Ureter (tissue), 1 donor: ENCODE data around the gene CAMK2B. TPM values are rescaled to one million over a fixed set of nuclear protein-coding genes. Genes with fewer than 3 reads are reported as not detected.

Source experiments
- DNase-seq: peaks from one replicate; pipeline ENCODE4 v3.0.0-alpha.2; 2020; ENCODE audit warnings: low spot score
- total RNA-seq: library from RNA; stranded (reverse); gene quantifications from one replicate; pipeline ENCODE4 v1.2.4, GENCODE V29; 2023
- donor health status: DM: yes; HTN: yes; CAD: no.

CAMK2B gene
- total RNA-seq, 1 donor from 2014 or later = not detected

DNA sequence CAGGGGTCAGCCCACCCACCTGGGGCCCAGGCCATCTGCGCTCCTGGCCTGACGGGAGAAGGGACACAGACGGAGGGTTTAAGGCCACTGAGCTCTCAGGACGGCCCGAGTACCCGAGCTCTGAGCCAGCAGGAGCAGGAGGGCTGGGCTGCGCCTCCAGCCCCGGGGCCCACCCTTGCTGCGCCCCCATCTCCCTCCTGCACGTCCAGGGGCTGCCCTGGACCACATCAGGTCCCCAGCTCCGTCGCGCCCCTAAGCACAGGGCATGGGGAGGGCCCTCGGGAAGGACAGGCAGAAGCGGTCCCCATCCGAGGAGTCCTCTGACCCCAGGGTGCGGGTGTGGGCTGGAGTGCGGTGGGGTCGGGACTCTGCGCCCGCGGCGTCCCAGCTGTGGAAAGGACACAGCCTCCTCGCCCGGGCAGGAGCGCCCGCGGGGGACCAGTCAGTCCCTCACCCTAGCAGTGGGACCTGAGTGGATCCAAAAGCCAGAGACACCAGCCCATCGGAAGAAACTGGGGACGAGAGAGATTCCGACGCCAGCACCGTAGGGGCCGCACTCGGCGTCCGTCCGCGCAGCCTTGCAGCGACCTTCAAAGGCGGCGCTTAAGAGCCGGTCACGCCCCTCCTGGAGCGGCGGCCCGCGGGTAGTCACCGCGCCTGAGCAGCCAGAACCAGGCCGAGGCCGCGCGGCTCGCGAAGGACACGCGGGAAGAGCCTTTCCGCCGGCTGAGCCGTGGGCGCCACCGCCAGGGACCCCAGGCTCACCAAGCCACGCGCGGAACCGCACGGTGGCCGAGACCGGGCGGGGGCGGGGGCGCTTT, 15.9 kb downstream of the CAMK2B start:
- DNase-seq = peak; percentile 53

DNA sequence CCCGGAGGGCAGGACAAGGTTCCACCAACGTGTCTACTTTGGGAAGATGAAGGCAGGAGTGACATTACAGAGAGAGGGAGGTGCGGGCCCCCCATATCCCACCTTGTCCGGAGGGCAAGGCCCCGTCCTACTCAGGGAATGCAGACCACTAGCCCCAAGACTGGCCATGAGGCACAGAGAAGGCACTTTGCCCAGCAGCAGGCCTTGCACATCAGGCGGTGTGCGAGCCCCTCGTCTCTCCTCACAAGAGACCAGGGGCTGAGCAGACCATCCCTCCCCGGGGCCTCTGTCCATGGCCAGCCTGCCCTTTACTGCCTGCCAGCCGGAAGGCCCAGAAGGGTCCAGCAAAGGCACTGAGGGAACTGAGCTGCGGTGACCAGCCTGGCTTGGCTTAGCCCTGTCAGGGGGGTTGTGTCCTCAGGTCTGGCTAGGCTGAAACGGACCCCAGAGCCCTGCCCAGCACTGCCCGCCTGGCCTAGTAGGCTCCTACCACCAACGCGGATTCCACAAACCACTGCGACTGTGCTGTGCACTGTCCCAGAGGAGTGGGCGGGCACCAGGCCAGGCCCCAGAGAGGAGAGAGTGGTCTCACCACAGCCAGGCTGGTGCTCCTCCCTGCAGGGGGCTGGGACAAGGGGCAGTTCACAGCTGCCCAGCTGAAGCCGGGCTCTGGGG, 16.7 kb downstream of the CAMK2B start:
- DNase-seq = peak; percentile 36

DNA sequence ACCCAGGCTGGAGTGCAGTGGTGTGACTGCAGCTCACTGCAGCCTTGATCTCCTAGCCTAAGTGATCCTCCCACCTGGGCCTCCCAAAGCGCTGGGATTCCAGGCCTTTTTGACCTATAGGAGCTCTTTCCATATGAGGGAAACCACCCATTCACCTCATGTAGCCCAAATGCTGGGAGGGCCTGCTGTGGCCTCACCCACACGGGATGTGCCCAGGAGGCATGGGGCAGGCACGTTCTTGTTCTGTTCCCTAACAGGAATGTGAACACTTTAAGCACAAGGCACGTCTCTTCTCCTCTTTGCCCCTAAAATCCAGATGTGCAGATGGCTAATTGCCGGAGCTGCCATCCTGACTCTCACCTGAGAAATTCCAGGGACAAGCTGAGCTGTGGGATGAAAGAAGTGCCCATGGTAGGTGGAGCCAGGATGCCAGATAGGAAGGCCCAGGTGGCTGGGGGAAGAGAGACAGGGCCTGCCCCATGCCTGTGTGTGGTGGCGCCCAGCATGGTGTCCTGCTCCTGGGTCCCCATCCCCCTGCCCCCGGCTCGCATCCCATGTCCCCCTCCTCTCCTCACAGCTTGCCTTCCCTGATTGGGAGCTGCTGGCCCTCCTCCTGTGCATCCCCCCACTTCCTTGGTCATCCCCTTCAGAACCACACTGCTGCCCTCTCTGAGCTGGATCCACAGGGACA, 17.3 kb downstream of the CAMK2B start:
- peak; percentile 42 for DNase-seq

DNA sequence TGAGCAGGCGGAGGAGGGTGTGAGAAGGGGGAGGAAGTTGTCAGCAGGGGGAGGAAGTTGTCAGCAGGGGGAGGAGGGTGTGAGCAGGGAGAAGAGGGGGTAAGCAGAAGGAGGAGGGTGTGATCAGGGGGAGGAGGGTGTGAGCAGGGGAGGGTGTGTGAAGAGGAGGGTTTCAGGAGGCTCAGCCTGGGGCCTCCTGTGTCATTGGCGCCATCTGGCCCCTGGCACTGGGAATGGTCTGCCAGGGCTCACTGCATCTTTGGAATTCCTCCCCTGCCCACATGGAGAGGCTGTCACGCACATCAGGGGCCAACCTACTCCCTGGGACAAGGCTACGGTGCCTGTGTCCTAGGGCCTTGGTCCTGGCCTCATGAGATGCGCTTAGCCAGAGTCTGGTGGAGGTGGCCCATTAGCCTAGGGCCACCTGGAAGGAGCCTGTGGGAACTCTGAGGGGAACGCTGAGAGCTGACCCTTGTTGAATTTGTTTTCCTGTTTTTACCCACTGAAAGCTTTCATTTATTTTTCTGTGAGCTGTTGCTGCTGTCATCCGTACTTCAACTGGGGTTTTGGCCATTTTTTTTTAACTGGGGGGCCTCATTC, 18.0 kb downstream of the CAMK2B start:
- peak; percentile 41 for DNase-seq

DNA sequence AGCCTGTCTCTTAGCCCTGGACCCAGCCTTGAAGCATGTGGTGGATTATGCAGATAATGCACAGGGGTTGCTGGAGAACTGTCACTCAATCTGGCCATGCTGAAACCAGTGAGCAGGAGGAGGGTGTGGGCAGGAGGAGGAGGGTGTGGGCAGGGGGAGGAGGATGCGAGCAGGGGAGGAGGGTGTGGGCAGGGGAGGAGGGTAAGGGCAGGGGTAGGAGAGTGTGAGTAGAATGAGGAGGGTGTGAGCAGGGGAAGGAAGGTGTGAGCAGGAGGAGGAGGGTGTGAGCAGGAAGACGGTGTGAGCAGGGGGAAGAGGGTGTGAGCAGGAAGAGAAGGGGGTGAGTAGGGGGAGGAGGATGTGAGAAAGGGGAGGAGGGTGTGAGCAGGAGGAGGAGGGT, 18.8 kb downstream of the CAMK2B start:
- peak; percentile 34 for DNase-seq

DNA sequence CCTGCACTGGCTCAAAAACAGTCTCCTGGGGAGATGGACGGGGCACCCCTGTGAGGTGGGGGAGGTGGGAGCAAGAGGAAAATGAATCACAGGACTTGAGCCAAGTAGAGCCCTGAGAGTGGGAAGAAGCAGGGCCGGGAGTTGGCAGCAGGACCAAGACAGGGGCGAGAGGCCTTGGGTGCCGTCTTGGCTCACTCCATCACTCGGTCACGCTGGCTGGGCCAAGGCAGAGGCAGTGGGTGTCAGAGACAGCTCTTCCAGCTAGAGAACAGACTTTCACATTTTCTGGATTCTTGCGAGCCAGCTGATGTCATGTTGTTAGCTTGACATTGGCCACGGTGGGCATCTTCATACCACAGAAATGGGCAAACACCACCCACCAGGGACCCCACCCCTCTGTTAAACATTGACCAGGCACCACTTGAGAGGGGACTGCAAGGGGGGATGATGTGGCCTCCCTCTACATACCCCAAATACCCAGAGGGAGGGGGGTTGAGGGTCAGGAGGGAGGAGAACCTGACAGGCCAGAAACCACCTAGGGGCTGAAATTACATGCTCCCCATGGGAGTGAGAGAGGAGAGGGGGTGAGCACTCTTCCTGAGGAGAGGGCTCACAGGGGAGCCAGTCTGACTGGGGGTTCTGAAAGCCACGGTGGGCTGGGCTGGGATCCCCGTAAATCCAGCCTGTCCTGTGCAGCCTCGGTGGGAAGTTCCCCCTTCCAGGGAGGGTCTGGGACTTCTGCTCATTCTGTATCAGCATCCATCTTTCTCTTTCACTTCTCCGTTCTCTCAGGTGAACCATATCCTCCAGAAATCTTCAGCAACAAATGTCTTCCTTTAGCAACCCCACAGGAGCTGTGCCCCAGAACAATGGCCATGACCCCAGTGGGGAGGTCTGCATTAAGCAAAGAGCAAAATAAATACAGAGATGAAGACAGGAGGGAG, 19.6 kb downstream of the CAMK2B start:
- peak; percentile 30 for DNase-seq

DNA sequence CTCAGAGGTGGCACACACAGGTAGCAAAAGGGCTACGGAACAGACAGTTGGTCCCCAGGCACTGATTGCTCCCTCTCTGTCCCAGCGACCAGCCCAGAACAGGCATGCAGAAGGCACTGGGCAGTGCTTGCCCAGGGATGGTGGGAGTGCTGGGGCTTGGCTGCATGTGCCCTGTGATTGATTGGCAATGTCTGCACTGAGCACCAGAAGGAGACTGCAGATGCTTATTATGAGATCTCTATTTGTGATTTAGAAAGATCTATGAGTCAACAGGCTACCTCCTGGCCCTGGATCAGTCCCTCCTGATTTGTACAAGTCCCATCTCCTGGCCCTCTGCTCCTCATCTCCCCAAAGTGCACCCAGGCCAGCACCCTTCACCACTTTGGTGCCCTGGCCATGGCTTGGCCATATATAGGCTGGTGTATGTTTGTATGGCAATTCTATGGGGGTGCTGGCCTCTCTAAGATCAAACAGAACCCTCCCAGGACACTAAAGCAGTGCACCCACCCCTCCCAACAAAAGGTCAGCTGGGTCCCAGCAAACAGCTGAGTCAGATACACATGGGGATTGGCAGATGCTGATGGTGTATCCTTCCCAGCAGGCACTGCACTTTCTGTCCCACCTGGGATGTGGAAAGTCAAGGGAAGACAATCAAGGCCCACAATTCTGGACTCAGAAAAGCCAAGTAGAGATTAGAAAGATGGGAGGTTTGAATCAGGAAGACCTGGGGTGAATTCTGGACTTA, 30.9 kb downstream of the CAMK2B start:
- DNase-seq = peak; percentile 25

DNA sequence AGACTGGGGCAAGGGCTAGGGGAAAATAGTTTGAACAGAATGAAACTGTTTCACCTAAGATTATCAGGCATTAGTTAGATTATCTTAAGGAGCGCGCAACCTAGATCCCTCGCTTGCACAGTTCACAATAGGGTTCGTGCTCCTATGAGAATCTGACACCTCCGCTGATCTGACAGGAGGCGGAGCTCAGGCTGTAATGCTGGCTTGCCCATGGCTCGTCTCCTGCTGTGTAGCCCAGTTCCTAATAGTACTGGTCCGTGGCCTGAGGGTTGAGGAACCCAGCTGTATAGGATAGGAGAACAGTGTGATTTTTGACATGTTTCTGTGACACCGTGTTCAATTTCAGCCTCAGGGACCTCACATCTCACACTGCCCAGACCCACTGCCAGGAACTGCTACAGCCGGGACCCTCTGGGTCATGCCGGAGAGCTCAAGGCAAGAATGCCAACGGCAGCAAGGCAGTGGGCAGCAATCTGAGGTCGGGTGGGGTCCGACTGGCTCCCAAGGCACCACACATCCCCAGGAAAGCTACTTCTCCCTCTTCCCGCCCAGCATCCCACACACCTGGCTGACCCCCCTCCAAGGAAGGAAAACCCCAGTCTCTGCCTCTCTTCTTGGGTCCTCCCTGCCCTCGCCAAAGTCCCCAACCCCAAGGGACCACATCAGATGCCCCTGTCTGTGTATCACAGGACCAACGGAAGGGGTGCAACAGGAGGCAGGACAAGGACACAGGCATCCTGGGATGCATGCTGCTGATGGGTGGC, 31.7 kb downstream of the CAMK2B start:
- DNase-seq = peak; percentile 30

DNA sequence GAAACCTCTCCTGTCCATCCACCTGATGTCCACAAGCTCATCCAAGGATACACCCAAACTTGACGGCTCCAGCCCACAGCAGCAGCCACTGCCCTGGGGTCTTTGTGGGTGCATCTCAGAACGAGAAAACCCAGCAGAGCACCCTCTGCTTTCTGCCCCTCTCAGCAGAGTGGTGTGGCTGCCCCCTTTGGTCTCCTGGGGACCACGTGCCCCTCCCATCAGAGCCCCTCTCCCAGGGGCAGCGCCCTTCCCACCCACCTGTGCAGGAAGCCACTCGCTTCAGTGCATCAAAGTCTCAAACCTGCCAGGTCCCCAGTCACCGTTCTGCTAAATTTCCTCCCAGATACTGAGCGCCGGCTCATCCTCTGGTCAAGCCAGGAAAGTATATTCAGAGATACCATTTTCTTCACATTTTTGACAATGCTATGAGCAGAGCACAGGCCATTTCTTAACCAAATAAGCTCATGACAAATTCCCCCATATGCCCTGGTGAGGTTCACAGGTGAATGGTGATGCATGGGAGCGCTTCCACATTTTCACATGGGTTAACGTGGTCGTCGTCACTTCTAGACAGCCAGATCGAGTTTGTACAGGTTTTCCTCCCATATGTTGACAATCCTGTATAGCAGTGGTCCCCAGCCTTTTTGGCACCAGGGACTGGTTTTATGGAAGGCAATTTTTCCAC, 32.4 kb downstream of the CAMK2B start:
- peak; percentile 34 for DNase-seq

DNA sequence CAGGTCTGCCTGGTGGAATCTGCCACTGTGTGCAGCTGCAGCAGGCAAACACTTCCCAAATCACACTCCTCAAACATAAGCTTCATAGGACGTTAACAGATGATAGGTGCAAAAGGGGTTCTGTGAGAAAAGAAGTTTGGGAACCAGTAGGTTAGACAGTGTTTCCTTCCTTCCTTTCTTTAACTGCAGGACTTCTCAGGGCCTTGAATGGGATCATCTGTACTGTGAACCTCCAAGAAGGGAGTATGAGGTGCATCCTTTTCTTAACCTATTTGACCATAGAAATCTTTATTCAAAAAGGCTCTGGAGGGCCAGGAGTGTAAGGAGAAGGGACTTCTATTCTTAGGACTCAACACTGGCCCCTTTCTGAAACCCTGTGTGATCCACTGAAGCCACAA, 33.0 kb downstream of the CAMK2B start:
- DNase-seq = no peak

DNA sequence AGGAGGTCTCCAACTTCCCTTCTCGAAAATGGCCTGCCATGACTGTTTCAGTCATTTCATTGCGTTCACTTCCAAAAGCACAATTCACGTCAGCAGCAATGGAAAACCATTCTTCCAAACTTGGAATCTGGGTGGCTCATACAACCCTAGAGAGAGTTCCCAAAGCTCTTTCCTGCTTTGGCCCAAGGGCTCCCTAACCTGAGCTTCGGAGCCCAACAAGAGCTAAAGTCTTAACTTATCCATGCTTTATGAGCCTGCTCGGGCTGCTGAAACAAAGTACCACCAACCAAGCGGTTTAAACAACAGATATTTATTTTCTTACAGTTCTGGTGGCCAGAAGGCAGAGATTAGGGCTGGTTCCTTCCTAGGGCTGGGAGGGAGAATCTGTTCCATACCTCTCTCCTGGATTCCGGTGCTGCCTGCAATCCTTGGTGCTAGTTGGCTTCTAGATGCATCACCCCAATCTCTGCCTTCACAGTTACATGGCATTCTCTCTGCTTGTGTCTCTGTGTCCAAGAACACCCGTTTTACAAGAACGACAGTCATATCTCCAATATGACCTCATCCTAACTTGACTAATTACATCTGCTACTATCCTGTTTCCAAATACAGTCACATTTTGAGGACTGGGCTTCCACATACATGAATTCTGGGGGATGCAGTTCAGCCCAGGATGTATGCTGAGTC, 33.5 kb downstream of the CAMK2B start:
- DNase-seq = peak; percentile 38

DNA sequence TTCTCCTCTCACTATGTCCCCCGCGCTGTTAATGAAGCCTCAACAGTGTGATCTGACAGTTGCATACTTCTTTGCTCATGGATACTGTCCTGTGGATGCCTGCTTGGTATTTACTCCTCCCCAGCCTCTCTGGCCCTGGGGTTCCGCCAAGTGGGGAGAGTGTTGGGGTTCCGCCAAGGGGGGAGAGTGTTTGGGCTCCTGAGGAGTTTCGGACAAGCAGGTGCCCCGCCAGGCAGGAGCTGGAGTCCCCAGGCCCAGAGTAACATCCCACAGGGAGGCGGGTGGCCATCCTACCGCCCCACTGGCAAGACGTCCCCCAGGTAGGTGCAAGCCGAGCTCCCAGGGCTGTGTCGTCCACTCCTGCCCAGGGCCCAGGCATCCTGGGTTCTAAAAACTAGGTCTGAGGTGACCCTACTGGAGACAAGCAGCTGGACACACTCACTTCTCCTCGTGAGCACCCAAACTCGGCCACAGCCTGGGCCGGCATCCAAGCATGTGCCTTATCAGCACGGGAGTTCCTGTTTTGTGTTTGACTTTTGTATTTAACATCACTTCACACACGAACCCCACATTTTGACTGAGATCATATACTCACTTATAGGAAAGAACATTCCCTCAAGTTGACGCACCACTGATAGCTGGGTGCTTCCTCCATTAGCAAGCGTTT, 34.2 kb downstream of the CAMK2B start:
- DNase-seq = peak; percentile 72

DNA sequence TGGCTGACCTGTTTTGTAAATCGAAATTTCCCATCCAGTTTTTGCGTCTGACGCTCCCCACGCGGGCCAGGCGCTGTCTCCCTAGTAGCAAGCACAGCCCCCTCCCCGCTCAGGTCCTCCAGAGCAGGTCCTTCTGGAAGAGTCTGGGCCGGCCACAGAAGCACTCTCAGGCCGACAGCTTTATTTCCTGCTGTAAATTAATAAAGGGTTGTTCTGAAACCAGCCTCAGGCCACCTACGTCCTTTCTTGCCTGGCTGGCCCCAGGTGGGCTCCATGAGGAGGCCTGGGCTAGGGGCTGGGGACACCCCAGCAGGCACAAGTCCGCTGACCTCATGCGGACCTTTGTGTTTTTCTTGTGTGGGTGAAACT, 35.2 kb downstream of the CAMK2B start:
- DNase-seq = peak; percentile 44

DNA sequence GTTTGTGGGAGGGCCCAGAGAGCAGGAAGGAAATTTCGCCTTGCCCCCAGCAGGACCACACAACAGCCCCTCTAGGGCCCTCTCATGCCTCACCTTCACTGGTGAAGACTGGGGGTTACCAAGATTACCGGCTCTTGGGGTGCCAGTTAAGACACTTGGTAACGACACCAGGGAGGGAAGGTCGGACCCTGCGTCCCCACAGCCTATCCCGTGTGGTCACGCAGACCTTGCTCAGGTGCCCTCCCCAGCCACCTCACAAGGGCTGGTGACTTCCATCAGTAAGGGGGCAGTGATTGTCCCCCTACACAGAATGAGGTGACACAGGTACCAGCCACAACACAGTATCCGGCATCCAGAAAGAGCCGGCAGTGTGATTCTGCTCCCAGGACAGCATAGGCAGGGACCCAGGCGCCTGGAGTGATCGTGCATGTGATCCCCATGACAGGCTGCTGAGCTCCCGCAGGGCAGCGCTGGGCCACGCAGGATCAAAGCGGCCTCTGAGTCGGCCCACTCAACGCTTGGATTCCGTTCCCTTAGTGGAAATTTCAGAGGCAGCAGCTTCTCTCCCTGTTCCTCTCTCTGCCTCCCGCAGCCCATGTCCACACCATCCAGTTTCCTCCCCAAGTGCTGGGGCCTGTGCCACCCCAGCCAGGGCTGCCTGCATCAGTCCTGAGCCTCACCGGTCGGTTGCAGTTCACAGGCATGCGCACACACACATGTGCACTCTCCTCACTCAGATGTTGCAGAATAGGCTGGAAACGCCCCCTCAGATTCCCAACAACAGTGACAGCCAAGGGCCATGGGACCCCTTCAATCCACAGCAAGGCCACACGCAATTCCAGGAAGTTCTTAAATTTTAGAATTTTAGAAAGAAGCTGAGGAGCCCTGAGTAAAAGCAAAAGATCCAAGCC, 35.8 kb downstream of the CAMK2B start:
- peak; percentile 34 for DNase-seq

DNA sequence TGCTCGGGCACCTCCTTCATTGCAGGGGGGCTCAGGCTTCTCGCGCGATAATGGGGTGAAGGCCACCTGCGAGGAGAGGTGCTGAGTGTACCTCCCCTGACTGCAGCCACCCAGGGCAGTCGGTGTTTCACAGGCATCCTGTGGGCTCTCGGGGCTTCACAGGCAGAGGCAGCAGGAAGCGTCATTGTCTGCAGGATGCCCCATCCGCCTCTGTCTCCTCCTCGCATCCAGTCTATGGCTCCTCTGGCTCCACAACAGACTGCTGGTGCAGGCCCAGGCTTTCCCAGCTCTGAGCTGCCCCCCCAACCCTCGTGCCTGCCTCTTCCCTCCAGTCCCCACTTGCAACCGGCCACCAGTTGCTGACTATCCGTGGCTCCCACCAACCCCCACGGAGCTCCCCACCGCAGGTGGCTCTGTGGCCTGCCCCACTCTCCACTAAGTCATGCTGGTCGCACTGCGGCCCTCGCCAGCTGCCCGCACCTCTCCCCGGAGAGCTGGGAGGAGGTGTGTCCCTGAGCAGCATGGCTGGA, 36.5 kb downstream of the CAMK2B start:
- DNase-seq = peak; percentile 34

DNA sequence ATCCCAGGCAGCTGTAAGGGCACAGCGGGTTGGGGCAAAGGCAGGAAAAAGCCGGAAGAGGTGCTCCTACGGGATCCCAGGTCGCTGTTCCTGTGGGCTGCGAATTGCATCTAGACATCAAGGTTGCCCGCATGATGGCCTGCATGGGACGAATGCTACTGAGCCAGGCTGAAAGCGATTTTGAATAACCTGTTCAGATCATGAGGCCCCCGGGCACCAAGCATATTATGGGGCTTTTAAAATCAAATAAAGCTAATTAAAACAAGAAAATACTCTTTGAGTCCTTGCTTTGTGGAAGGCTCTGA, 37.1 kb downstream of the CAMK2B start:
- no peak for DNase-seq
